GM13977 (cell line): ENCODE data around the gene MGAT2.

ENCODE experiments used
- DNase-seq: peaks from one replicate; pipeline ENCODE4 v3.0.0; 2012; ENCODE audit warnings: low spot score
- in situ Hi-C: fragments of 300-500 bp; cut with MboI; formaldehyde crosslinking; loops from one replicate; pipeline ENCODE4 v1.12.0; 2022; ENCODE audit warnings: low sequenced_read_pairs, low pct_unique_long_range_greater_than_20kb, mixed read lengths, inconsistent platforms; ENCODE audit not compliant: unreplicated experiment
- TF ChIP-seq, protein P1 (sequence below): IDR thresholded peaks from 2 replicates; pipeline ENCODE4 v1.5.1; 2012; ENCODE audit warnings: mild to moderate bottlenecking, control low read depth; ENCODE audit not compliant: insufficient read depth; ENCODE audit errors: extremely low read depth, missing control alignments

The MGAT2 gene

DNA sequence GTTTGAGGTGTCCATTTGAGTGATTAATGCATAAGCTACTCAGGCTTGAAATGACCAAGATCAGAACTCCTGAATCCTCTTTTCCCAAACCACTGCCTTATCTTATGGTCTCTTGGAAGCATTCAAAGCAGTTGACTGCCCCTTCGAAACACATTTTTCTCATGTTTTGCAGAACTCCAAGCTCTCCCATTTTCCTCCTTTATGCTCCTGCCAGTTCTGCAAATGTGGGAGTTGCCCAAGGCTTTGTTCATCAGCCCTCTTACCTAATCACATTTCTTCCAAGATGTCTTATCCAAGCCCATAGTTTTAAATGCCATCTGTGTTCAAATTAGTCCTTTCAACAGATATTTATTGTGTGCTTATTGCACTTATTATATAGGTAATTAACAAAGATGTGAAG lies 16.3 kb downstream of the MGAT2 start:
- no peak for DNase-seq
- in situ Hi-C loops = loop anchor here (25.0 kb wide), 2 partner anchors 200 to 475 kb away; partner anchors contain the start of gene VCPKMT
- TF ChIP-seq, protein P1, sequence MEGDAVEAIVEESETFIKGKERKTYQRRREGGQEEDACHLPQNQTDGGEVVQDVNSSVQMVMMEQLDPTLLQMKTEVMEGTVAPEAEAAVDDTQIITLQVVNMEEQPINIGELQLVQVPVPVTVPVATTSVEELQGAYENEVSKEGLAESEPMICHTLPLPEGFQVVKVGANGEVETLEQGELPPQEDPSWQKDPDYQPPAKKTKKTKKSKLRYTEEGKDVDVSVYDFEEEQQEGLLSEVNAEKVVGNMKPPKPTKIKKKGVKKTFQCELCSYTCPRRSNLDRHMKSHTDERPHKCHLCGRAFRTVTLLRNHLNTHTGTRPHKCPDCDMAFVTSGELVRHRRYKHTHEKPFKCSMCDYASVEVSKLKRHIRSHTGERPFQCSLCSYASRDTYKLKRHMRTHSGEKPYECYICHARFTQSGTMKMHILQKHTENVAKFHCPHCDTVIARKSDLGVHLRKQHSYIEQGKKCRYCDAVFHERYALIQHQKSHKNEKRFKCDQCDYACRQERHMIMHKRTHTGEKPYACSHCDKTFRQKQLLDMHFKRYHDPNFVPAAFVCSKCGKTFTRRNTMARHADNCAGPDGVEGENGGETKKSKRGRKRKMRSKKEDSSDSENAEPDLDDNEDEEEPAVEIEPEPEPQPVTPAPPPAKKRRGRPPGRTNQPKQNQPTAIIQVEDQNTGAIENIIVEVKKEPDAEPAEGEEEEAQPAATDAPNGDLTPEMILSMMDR = no peak

DNA sequence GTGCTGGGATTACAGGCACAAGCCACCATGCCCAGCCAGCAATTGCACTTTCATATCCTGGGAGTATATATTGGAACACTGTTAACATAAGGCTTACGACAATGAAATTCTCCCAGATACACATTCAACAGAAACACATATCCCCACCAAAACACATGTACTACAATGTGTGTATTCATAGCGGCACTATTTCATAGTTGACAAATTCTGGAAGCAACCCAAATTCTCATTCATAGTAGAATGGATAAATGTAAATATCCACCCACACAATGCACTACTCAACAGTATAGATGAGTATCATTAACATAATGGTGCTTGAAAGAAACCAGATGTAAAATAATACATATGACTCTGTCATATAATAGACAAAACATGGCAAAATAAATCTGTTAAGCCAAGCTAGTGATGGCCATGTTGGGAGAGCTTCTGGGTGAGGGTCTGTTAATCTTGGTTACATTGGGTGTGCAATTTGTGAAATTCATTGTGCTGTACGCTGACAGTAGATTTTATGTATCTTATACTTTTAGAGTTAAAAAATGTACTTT lies 17.0 kb downstream of the MGAT2 start:
- in situ Hi-C loops = loop anchor here (25.0 kb wide), 2 partner anchors 200 to 475 kb away; partner anchors contain the start of gene VCPKMT
- TF ChIP-seq, protein P1 = no peak
- DNase-seq = no peak

DNA sequence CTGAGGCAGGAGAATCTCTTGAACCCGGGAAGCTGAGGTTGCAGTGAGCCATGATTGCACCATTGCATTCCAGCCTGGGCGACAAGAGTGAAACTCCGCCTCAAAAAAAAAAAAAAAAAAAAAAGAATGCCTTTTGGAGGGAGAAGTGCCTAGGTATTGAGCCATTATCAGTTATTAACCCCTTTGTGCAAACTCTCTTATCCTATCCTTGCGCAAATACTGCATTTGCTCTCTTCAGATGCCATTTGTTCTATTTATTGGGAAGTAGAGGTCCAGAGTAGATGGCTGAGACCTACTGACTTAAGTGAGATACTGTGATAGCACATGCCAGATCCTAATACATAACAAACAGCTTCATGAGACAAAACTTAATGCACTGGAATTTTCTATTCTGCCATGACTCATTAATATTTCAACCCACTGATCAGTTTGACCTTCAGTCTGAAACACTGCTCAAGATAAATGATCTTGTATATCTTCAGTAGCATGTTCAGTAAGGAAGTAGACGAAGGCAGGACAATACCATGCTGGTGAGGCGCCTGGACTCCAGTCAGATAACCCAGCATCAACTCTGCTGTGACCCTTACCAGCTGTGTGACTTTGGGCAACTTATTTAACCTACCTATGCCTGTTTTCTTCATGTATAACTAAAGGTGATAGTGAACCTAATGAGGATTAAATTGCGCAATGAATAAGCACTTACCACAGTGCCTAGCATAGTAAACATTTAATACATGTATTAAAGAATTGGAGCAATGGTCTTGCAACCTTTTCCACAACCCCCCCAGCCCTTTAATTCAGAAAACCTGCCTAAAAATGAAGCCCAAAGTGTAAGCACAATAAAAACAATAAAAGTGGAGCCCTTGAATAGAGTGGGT lies 20.2 kb downstream of the MGAT2 start:
- in situ Hi-C loops = loop anchor here (25.0 kb wide), 2 partner anchors 197 to 472 kb away; partner anchors contain the start of gene VCPKMT
- no peak for DNase-seq
- TF ChIP-seq, protein P1 = no peak

DNA sequence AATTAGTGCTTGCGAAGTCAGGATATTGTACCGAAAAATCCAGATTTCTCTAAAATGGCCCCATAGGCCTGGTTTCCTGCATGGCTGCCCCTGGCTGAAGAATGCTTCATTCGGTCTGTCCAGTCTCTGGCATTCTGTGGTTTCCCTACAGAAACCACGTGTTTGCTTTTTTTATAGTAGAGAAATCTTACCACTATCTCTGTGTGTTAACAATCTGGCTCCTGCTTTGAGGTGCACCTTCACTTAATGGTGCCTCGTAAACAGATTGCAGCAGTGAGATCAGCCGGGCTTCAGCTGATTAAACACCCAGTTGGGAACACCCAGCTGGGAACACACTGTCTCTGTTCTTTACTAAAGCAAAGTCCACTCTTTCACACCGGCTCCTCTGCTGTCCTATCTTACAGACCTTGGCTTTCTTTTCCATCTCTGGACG lies 21.1 kb downstream of the MGAT2 start:
- in situ Hi-C loops = loop anchor here (25.0 kb wide), 2 partner anchors 196 to 471 kb away; partner anchors contain the start of gene VCPKMT
- TF ChIP-seq, protein P1 = no peak
- no peak for DNase-seq

GRCh38 chr14:49642163-49642562 lies 21.6 kb downstream of the MGAT2 start:
- in situ Hi-C loops = loop anchor here (25.0 kb wide), 2 partner anchors 195 to 470 kb away; partner anchors contain the start of gene VCPKMT
- no peak for DNase-seq

DNA sequence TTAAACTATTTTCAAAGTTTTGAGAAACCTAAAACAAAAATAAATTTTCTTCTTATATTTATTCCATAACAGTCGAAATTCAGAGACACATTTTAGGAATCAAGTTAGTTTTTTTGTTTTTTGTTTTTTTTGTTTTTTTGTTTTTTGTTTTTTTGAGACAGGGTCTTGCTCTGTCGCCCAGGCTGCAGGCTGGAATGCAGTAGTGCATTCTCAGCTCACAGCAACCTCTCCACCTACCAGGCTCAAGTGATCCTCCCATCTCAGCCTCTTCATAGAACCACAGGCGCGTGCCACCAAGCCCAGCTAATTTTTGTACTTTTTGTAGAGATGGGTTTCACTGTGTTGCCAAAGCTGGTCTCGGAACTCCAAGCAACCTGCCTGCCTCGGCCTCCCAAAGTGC lies 32.9 kb downstream of the MGAT2 start:
- in situ Hi-C loops = no loop called here
- no peak for DNase-seq
- TF ChIP-seq, protein P1 = no peak

More at GRCh38 chr14:49642163-49642562, 21.6 kb downstream of the MGAT2 start:
- TF ChIP-seq, protein P1 = no peak
